HepG2 (cell line): ENCODE measurements around the gene BEST2. TPM values are rescaled to one million over a fixed set of nuclear protein-coding genes. Genes with fewer than 3 reads are reported as not detected.

Source experiments
- FOXM1 ChIP-seq: sonication (generic); formaldehyde crosslinking; IDR thresholded peaks from 2 replicates; pipeline ENCODE4 v1.5.0; 2020; ENCODE audit warnings: missing genetic modification reagents
- MBNL3 ChIP-seq: fragments of 250-450 bp; sonication (Bioruptor Pico); conservative IDR thresholded peaks from 2 replicates; pipeline ENCODE4 v1.8.0; 2022; ENCODE audit warnings: mild to moderate bottlenecking, inconsistent platforms
- ZBTB42 ChIP-seq: sonication (generic); formaldehyde crosslinking; IDR thresholded peaks from 2 replicates; pipeline ENCODE4 v1.5.0; 2020; ENCODE audit warnings: mild to moderate bottlenecking, missing genetic modification reagents
- ZNF207 ChIP-seq: fragments of 450-650 bp; IDR thresholded peaks from 2 replicates; pipeline ENCODE4 v1.6.1; 2016; ENCODE audit warnings: antibody characterized with exemption, borderline replicate concordance
- ZNF224 ChIP-seq: sonication (generic); formaldehyde crosslinking; IDR thresholded peaks from 2 replicates; pipeline ENCODE4 v1.5.0; 2020; ENCODE audit warnings: mild to moderate bottlenecking, missing genetic modification reagents
- polyA plus RNA-seq, 8 experiments: library from polyadenylated mRNA; depleted of rRNA in 3 of 8; stranded (reverse) in 7 of 8; unstranded in 1 of 8; fragments of >200 nt; fragmentation: Illumina TruSeq in 4 of 8; extraction: Trizol in 4 of 8; gene quantifications; 2 replicates each; pipeline versions ENCODE4 v1.2.1 to v1.2.3, GENCODE V29; 2011 to 2016; ENCODE audit warnings: low read depth in 4 of 8, missing spikeins in 1 of 8, mixed read lengths in 1 of 8; ENCODE audit not compliant: insufficient read depth in 1 of 8
- total RNA-seq, 5 experiments: library from RNA; depleted of rRNA; stranded (reverse); fragments of >200 nt; fragmentation: Illumina TruSeq; extraction: Trizol; gene quantifications; 2 replicates each; pipeline ENCODE4 v1.2.3, GENCODE V29; 2016; ENCODE audit warnings: low read depth in 1 of 5
- TF ChIP-seq, protein P1 (sequence below): sonication (generic); formaldehyde crosslinking; IDR thresholded peaks from 2 replicates; pipeline ENCODE4 v1.5.0; 2020; ENCODE audit warnings: missing genetic modification reagents
- TF ChIP-seq, protein P2 (sequence below): sonication (generic); formaldehyde crosslinking; IDR thresholded peaks from 2 replicates; pipeline ENCODE4; 2020; ENCODE audit warnings: missing genetic modification reagents, mild to moderate bottlenecking, borderline replicate concordance
- TF ChIP-seq, protein P3 (sequence below): sonication (generic); formaldehyde crosslinking; IDR thresholded peaks from 2 replicates; pipeline ENCODE4 v1.5.0; 2020; ENCODE audit warnings: missing genetic modification reagents, mild to moderate bottlenecking, borderline replicate concordance
- TF ChIP-seq, protein P4 (sequence below): sonication (generic); formaldehyde crosslinking; conservative IDR thresholded peaks from 2 replicates; pipeline ENCODE4 v1.4.0; 2020; ENCODE audit warnings: mild to moderate bottlenecking, missing genetic modification reagents, moderate library complexity
- TF ChIP-seq, protein P5 (sequence below): IDR thresholded peaks from 2 replicates; pipeline ENCODE4 v1.6.1; 2016; ENCODE audit warnings: low read depth, borderline replicate concordance
- TF ChIP-seq, protein P6 (sequence below): sonication (generic); formaldehyde crosslinking; IDR thresholded peaks from 2 replicates; pipeline ENCODE4 v1.9.0; 2021; ENCODE audit warnings: mild to moderate bottlenecking, missing genetic modification reagents

Gene BEST2
- total and polyA plus RNA-seq, 2 of the 13 experiments (the other 11 are each of a cell fraction or from before 2014, with no cell fraction given) = not detected

DNA sequence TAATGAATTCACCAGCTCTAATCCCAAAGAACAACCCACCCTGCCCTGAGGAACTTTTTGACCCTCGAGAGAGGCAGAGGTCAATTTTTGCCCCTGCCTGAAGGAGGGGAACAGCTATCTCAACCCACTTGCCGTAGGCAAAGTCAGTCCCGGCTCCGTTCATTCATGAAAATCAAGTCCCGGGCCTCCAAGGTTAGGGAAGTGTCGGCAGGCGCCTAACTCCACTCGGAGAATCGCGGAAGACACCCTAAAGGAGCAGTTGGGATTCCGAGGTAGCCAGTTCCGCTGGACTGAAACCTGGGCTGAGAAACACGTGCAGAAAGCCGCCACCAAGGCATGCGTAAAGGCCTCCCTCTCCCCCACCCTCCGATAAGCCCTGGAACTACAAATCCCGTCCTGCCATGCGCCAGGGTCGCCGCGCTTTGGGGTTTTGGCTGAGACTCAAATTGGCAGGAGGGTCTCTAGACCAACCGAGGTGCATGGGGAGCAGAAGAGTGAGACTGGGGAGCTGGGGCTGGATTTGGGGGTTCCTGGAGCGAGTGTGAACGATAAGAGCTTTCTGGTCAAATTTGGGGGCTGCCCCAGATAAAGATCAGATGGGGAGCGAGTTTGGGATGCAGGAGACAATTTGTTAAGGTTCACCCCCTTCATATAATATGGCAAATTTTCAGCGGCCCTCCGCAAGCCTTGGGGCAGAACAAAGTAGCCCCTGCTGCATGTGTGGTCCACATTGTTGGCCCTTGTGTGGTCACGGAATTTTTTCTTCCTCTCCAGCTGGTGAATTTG, 27.8 kb upstream of the BEST2 start, which contains the start of gene TNPO2 (continued):
- no peak; the same call in 1 of the 2 replicates for TF ChIP-seq ZNF224
- TF ChIP-seq FOXM1 (CRISPR knock-in tag) = no peak
- TF ChIP-seq, protein P1, sequence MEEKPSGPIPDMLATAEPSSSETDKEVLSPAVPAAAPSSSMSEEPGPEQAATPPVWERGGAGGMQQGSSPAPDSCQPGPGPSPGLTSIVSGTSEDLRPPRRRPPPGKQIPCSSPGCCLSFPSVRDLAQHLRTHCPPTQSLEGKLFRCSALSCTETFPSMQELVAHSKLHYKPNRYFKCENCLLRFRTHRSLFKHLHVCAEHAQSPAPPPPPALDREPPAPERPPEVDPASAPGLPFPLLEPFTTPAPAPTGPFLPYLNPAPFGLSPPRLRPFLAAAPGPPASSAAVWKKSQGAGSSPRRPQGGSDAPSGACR (CRISPR knock-in tag) = no peak
- TF ChIP-seq, protein P2, sequence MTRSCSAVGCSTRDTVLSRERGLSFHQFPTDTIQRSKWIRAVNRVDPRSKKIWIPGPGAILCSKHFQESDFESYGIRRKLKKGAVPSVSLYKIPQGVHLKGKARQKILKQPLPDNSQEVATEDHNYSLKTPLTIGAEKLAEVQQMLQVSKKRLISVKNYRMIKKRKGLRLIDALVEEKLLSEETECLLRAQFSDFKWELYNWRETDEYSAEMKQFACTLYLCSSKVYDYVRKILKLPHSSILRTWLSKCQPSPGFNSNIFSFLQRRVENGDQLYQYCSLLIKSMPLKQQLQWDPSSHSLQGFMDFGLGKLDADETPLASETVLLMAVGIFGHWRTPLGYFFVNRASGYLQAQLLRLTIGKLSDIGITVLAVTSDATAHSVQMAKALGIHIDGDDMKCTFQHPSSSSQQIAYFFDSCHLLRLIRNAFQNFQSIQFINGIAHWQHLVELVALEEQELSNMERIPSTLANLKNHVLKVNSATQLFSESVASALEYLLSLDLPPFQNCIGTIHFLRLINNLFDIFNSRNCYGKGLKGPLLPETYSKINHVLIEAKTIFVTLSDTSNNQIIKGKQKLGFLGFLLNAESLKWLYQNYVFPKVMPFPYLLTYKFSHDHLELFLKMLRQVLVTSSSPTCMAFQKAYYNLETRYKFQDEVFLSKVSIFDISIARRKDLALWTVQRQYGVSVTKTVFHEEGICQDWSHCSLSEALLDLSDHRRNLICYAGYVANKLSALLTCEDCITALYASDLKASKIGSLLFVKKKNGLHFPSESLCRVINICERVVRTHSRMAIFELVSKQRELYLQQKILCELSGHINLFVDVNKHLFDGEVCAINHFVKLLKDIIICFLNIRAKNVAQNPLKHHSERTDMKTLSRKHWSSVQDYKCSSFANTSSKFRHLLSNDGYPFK (CRISPR knock-in tag) = no peak; the same call in 1 of the 2 replicates
- TF ChIP-seq, protein P3, sequence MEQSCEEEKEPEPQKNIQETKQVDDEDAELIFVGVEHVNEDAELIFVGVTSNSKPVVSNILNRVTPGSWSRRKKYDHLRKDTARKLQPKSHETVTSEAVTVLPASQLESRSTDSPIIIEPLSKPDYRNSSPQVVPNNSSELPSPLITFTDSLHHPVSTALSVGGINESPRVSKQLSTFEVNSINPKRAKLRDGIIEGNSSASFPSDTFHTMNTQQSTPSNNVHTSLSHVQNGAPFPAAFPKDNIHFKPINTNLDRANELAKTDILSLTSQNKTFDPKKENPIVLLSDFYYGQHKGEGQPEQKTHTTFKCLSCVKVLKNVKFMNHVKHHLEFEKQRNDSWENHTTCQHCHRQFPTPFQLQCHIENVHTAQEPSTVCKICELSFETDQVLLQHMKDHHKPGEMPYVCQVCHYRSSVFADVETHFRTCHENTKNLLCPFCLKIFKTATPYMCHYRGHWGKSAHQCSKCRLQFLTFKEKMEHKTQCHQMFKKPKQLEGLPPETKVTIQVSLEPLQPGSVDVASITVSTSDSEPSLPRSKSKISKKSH = peak; percentile 67; the same call in 1 of the 2 replicates
- TF ChIP-seq, protein P4, sequence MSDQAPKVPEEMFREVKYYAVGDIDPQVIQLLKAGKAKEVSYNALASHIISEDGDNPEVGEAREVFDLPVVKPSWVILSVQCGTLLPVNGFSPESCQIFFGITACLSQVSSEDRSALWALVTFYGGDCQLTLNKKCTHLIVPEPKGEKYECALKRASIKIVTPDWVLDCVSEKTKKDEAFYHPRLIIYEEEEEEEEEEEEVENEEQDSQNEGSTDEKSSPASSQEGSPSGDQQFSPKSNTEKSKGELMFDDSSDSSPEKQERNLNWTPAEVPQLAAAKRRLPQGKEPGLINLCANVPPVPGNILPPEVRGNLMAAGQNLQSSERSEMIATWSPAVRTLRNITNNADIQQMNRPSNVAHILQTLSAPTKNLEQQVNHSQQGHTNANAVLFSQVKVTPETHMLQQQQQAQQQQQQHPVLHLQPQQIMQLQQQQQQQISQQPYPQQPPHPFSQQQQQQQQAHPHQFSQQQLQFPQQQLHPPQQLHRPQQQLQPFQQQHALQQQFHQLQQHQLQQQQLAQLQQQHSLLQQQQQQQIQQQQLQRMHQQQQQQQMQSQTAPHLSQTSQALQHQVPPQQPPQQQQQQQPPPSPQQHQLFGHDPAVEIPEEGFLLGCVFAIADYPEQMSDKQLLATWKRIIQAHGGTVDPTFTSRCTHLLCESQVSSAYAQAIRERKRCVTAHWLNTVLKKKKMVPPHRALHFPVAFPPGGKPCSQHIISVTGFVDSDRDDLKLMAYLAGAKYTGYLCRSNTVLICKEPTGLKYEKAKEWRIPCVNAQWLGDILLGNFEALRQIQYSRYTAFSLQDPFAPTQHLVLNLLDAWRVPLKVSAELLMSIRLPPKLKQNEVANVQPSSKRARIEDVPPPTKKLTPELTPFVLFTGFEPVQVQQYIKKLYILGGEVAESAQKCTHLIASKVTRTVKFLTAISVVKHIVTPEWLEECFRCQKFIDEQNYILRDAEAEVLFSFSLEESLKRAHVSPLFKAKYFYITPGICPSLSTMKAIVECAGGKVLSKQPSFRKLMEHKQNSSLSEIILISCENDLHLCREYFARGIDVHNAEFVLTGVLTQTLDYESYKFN (CRISPR knock-in tag) = no peak
- no peak for TF ChIP-seq MBNL3 (CRISPR knock-in tag)
- TF ChIP-seq, protein P5, sequence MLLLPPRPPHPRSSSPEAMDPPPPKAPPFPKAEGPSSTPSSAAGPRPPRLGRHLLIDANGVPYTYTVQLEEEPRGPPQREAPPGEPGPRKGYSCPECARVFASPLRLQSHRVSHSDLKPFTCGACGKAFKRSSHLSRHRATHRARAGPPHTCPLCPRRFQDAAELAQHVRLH (CRISPR knock-in tag) = peak; percentile 28; the same call in 1 of the 2 replicates
- TF ChIP-seq, protein P6, sequence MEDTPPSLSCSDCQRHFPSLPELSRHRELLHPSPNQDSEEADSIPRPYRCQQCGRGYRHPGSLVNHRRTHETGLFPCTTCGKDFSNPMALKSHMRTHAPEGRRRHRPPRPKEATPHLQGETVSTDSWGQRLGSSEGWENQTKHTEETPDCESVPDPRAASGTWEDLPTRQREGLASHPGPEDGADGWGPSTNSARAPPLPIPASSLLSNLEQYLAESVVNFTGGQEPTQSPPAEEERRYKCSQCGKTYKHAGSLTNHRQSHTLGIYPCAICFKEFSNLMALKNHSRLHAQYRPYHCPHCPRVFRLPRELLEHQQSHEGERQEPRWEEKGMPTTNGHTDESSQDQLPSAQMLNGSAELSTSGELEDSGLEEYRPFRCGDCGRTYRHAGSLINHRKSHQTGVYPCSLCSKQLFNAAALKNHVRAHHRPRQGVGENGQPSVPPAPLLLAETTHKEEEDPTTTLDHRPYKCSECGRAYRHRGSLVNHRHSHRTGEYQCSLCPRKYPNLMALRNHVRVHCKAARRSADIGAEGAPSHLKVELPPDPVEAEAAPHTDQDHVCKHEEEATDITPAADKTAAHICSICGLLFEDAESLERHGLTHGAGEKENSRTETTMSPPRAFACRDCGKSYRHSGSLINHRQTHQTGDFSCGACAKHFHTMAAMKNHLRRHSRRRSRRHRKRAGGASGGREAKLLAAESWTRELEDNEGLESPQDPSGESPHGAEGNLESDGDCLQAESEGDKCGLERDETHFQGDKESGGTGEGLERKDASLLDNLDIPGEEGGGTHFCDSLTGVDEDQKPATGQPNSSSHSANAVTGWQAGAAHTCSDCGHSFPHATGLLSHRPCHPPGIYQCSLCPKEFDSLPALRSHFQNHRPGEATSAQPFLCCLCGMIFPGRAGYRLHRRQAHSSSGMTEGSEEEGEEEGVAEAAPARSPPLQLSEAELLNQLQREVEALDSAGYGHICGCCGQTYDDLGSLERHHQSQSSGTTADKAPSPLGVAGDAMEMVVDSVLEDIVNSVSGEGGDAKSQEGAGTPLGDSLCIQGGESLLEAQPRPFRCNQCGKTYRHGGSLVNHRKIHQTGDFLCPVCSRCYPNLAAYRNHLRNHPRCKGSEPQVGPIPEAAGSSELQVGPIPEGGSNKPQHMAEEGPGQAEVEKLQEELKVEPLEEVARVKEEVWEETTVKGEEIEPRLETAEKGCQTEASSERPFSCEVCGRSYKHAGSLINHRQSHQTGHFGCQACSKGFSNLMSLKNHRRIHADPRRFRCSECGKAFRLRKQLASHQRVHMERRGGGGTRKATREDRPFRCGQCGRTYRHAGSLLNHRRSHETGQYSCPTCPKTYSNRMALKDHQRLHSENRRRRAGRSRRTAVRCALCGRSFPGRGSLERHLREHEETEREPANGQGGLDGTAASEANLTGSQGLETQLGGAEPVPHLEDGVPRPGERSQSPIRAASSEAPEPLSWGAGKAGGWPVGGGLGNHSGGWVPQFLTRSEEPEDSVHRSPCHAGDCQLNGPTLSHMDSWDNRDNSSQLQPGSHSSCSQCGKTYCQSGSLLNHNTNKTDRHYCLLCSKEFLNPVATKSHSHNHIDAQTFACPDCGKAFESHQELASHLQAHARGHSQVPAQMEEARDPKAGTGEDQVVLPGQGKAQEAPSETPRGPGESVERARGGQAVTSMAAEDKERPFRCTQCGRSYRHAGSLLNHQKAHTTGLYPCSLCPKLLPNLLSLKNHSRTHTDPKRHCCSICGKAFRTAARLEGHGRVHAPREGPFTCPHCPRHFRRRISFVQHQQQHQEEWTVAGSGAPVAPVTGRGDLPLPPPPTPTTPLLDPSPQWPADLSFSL (CRISPR knock-in tag) = no peak
- TF ChIP-seq ZBTB42 (CRISPR knock-in tag) = no peak
- TF ChIP-seq ZNF207 = no peak
